ENCODE results near the gene NAT8L.

DNA sequence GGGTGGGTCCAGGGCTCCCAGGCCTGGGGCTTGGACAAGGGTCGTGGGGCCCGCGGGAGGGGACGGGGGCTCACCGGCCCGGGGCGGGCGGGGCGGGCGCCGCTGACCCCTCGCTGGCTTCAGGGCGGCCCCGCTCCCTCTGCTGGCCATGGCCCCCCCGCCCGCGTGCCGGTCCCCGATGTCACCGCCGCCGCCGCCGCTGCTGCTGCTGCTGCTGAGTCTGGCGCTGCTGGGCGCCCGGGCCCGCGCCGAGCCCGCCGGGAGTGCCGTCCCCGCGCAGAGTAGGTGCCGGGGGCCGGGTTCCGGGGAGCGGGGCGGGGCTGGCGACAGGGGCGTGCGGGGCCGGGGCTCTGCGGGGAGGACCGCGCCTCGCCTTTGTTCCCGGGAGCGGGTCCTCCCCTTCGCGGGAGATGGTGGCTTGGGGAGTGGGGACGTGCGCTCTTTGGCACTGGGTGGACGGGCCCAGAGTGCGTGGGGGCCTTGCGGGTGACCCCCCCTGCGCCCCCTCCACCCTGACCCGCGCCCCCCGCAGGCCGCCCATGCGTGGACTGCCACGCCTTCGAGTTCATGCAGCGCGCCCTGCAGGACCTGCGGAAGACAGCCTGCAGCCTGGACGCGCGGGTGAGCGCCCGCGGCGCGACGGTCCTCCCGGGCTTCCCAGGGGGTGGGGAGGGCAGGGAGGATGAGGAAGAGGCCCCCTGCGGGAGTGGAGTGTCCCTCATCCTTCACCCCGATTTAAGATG, 16.8 kb upstream of the NAT8L start:
- TF ChIP-seq EZH2 (IDR thresholded peaks at IDR 0.05; ENCODE audit: low read length) (no peak), CTCF (optimal IDR thresholded peaks at IDR 0.05 in 1 of 3, IDR thresholded peaks at IDR 0.05 in 1 of 3, conservative IDR thresholded peaks at IDR 0.05 in 1 of 3; ENCODE audit: extremely low read depth in 1 of 3, insufficient read depth in 2 of 3, low read length in 3 of 3) (peak in 1 of 3 experiments; percentile 3)

Measured in keratinocyte (primary cell).